K562 (cell line): ENCODE data around the gene HOTAIR. TPM values are rescaled to one million over a fixed set of nuclear protein-coding genes. Genes with fewer than 3 reads are reported as not detected.
A peak's percentile ranks its signal among the peaks of the same experiment; 100 is the strongest.

ENCODE experiments used
- ATF1 ChIP-seq, 2 experiments: fragments of 450-650 bp in 1 of 2; IDR thresholded peaks; 2 replicates each; pipeline ENCODE4 v1.6.1; 2016; ENCODE audit warnings: missing compliant biosample characterization in 1 of 2, missing genetic modification characterization in 1 of 2
- CAMTA2 ChIP-seq: fragments of 250-450 bp; sonication (Bioruptor Pico); conservative IDR thresholded peaks from 2 replicates; pipeline ENCODE4 v1.5.1; 2022
- ELF4 ChIP-seq: fragments of 450-650 bp; formaldehyde crosslinking; IDR thresholded peaks from 2 replicates; pipeline ENCODE4 v1.4.0; 2022; ENCODE audit warnings: missing genetic modification characterization
- EP300 ChIP-seq: IDR thresholded peaks from 2 replicates; pipeline ENCODE4 v1.6.1; 2012; ENCODE audit warnings: low read length, improper control_type of control experiment
- ETV1 ChIP-seq: fragments of 450-650 bp; conservative IDR thresholded peaks from 2 replicates; pipeline ENCODE4 v1.6.1; 2016; ENCODE audit warnings: missing genetic modification characterization, control low read depth, low read depth, missing compliant biosample characterization
- EZH2 ChIP-seq: IDR thresholded peaks from 2 replicates; pipeline ENCODE4 v1.6.1; 2012; ENCODE audit warnings: low read depth, mild to moderate bottlenecking, inconsistent platforms, low read length, borderline replicate concordance
- FOXA3 ChIP-seq, 2 experiments: fragments of 450-650 bp in 1 of 2; sonication (generic) in 1 of 2; formaldehyde crosslinking; IDR thresholded peaks in 1 of 2; conservative IDR thresholded peaks in 1 of 2; 2 replicates each; pipeline versions ENCODE4 v1.4.0 to v1.8.0; 2020 to 2022; ENCODE audit warnings: mild to moderate bottlenecking in 2 of 2, missing genetic modification reagents in 1 of 2
- FOXK2 ChIP-seq, 2 experiments: fragments of 450-650 bp; IDR thresholded peaks in 1 of 2; conservative IDR thresholded peaks in 1 of 2; 2 replicates each; pipeline ENCODE4 v1.6.1; 2016; ENCODE audit warnings: low read depth in 2 of 2, mild to moderate bottlenecking in 1 of 2
- HEY1 ChIP-seq: fragments of 250-450 bp; sonication (Bioruptor Pico); IDR thresholded peaks from 2 replicates; pipeline ENCODE4 v1.5.0; 2020; ENCODE audit warnings: mild to moderate bottlenecking, moderate library complexity, borderline replicate concordance
- HMG20A ChIP-seq: fragments of 450-650 bp; formaldehyde crosslinking; conservative IDR thresholded peaks from 2 replicates; pipeline ENCODE4 v1.4.0; 2020; ENCODE audit warnings: mild to moderate bottlenecking, mixed read lengths
- HNRNPLL ChIP-seq: fragments of 200-400 bp; formaldehyde crosslinking; IDR thresholded peaks from 2 replicates; pipeline ENCODE4 v1.6.1; 2017; ENCODE audit warnings: low read length, low read depth, mild to moderate bottlenecking; ENCODE audit not compliant: poor library complexity, severe bottlenecking
- MTA1 ChIP-seq: fragments of 450-650 bp; IDR thresholded peaks from 2 replicates; pipeline ENCODE4 v1.6.1; 2017; ENCODE audit warnings: borderline replicate concordance
- OTX1 ChIP-seq: fragments of 450-650 bp; formaldehyde crosslinking; IDR thresholded peaks from 2 replicates; pipeline ENCODE4 v1.4.0; 2022; ENCODE audit warnings: mild to moderate bottlenecking
- PHTF2 ChIP-seq: fragments of 250-450 bp; sonication (Bioruptor Pico); IDR thresholded peaks from 2 replicates; pipeline ENCODE4 v1.5.0; 2021; ENCODE audit warnings: mild to moderate bottlenecking
- POU5F1 ChIP-seq: fragments of 150-350 bp; IDR thresholded peaks from 2 replicates; pipeline ENCODE4 v1.6.1; 2014; ENCODE audit warnings: borderline replicate concordance, low read length, low read depth, mild to moderate bottlenecking; ENCODE audit not compliant: partially characterized antibody
- PRMT5 ChIP-seq: sonication (generic); formaldehyde crosslinking; IDR thresholded peaks from 2 replicates; pipeline ENCODE4 v1.5.0; 2020; ENCODE audit warnings: missing genetic modification reagents
- SRSF9 ChIP-seq: fragments of 200-400 bp; formaldehyde crosslinking; IDR thresholded peaks from 2 replicates; pipeline ENCODE4 v1.6.1; 2017; ENCODE audit warnings: low read depth, low read length, borderline replicate concordance
- TBL1XR1 ChIP-seq, 2 experiments: IDR thresholded peaks; 2 replicates each; pipeline ENCODE4 v1.6.1; 2012; ENCODE audit warnings: improper control_type of control experiment in 2 of 2, low read length in 2 of 2, mild to moderate bottlenecking in 1 of 2
- polyA plus RNA-seq, 8 experiments: library from polyadenylated mRNA; depleted of rRNA in 4 of 8; stranded (reverse) in 5 of 8; unstranded in 3 of 8; fragments of >200 nt; fragmentation: Nextera tagmentation in 2 of 8; fragmentation: Illumina TruSeq in 1 of 8; extraction: Ambion mirVana in 2 of 8; extraction: Trizol in 1 of 8; gene quantifications; 2 replicates each; pipeline versions ENCODE4 v1.2.1 to v1.2.3, GENCODE V29; 2011 to 2014; ENCODE audit warnings: inconsistent platforms in 1 of 8, missing spikeins in 1 of 8
- total RNA-seq, 7 experiments: library from RNA; depleted of rRNA in 6 of 7; stranded (reverse); fragments of >200 nt in 6 of 7; fragmentation: Illumina TruSeq in 2 of 7; extraction: Trizol in 2 of 7; gene quantifications; 2 replicates each; pipeline versions ENCODE4 v1.2.1 to v1.2.3, GENCODE V29; 2011 to 2021; ENCODE audit warnings: low replicate concordance in 1 of 7
- TF ChIP-seq, protein P1 (sequence below): fragments of 250-450 bp; sonication (Bioruptor Pico); IDR thresholded peaks from 2 replicates; pipeline ENCODE4 v1.4.0; 2020
- TF ChIP-seq, protein P2 (sequence below): fragments of 250-450 bp; sonication (Bioruptor Pico); IDR thresholded peaks from 2 replicates; pipeline ENCODE4 v1.8.0; 2022; ENCODE audit warnings: inconsistent platforms
- TF ChIP-seq, protein P3 (sequence below): fragments of 250-450 bp; sonication (Bioruptor Pico); IDR thresholded peaks from 2 replicates; pipeline ENCODE4 v1.5.0; 2021
- TF ChIP-seq, protein P4 (sequence below): fragments of 200-800 bp; sonication (Bioruptor generic); IDR thresholded peaks from 2 replicates; pipeline ENCODE4 v1.6.1; 2017; ENCODE audit warnings: missing genetic modification characterization, missing compliant biosample characterization
- TF ChIP-seq, protein P5 (sequence below): fragments of 450-650 bp; IDR thresholded peaks from 2 replicates; pipeline ENCODE4 v1.6.1; 2016

Gene HOTAIR
- total and polyA plus RNA-seq, 9 of the 15 experiments (the other 6 are each of a cell fraction or from before 2014, with no cell fraction given), result 0.04 TPM; not detected in 8

DNA sequence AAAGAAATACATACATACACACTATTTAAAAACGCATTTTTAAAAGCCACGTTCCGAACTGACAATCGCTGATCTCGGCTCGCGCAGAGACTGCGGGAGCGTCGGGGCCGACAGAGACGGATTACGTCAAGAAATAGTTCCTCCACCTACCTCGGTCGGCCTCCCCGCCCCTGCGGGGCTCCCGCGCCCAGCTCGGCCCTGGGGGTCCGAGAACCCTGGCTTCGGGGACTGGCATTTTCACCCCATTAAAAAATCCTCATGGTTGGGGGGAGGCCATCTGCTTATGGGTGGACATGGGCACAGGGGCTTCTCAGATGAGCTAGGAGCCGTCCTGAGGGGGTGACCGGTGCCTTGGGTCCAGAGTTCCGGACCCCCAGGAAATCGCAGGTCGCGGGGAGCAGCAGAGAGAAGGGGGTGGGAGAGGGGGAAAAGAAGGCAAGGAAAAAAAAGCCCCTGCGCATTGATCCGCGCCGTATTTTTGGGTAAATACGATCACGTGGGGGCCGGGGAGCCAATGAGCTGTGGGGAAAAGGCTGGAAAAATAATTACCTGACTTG is 24.9 kb upstream of the HOTAIR start (continued):
- TF ChIP-seq ETV1 (tag) (no peak), HEY1 (CRISPR knock-in tag) (no peak), HMG20A (no peak), CAMTA2 (CRISPR knock-in tag) (no peak), PHTF2 (CRISPR knock-in tag) (no peak), EZH2 (no peak), PRMT5 (CRISPR knock-in tag) (no peak), SRSF9 (no peak), FOXA3 (CRISPR knock-in tag; conservative IDR thresholded peaks at IDR 0.05 in 1 of 2, IDR thresholded peaks at IDR 0.05 in 1 of 2) (peak; percentile 11 to 45; a peak in 1 of 4 replicates), EP300 (no peak), OTX1 (CRISPR knock-in tag) (no peak), HNRNPLL (no peak), MTA1 (peak; percentile 29; the same call in 1 of the 2 replicates), FOXK2 (conservative IDR thresholded peaks at IDR 0.05 in 1 of 2, IDR thresholded peaks at IDR 0.05 in 1 of 2; ENCODE audit: low read depth in 2 of 2) (peak; percentile 69 to 86; a peak in 3 of 4 replicates), TBL1XR1 (IDR thresholded peaks at IDR 0.05; ENCODE audit: low read length in 2 of 2) (no peak), ATF1 (CRISPR knock-in tag; IDR thresholded peaks at IDR 0.05) (no peak), ATF1 (tag; IDR thresholded peaks at IDR 0.05) (peak; percentile 92), POU5F1 (no peak), ELF4 (CRISPR knock-in tag) (no peak)
- TF ChIP-seq, protein P1, sequence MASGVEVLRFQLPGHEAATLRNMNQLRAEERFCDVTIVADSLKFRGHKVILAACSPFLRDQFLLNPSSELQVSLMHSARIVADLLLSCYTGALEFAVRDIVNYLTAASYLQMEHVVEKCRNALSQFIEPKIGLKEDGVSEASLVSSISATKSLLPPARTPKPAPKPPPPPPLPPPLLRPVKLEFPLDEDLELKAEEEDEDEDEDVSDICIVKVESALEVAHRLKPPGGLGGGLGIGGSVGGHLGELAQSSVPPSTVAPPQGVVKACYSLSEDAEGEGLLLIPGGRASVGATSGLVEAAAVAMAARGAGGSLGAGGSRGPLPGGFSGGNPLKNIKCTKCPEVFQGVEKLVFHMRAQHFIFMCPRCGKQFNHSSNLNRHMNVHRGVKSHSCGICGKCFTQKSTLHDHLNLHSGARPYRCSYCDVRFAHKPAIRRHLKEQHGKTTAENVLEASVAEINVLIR (CRISPR knock-in tag), result no peak
- TF ChIP-seq, protein P2, sequence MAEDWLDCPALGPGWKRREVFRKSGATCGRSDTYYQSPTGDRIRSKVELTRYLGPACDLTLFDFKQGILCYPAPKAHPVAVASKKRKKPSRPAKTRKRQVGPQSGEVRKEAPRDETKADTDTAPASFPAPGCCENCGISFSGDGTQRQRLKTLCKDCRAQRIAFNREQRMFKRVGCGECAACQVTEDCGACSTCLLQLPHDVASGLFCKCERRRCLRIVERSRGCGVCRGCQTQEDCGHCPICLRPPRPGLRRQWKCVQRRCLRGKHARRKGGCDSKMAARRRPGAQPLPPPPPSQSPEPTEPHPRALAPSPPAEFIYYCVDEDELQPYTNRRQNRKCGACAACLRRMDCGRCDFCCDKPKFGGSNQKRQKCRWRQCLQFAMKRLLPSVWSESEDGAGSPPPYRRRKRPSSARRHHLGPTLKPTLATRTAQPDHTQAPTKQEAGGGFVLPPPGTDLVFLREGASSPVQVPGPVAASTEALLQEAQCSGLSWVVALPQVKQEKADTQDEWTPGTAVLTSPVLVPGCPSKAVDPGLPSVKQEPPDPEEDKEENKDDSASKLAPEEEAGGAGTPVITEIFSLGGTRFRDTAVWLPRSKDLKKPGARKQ (CRISPR knock-in tag), result no peak
- TF ChIP-seq, protein P3, sequence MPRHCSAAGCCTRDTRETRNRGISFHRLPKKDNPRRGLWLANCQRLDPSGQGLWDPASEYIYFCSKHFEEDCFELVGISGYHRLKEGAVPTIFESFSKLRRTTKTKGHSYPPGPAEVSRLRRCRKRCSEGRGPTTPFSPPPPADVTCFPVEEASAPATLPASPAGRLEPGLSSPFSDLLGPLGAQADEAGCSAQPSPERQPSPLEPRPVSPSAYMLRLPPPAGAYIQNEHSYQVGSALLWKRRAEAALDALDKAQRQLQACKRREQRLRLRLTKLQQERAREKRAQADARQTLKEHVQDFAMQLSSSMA (CRISPR knock-in tag), result no peak
- TF ChIP-seq, protein P4, sequence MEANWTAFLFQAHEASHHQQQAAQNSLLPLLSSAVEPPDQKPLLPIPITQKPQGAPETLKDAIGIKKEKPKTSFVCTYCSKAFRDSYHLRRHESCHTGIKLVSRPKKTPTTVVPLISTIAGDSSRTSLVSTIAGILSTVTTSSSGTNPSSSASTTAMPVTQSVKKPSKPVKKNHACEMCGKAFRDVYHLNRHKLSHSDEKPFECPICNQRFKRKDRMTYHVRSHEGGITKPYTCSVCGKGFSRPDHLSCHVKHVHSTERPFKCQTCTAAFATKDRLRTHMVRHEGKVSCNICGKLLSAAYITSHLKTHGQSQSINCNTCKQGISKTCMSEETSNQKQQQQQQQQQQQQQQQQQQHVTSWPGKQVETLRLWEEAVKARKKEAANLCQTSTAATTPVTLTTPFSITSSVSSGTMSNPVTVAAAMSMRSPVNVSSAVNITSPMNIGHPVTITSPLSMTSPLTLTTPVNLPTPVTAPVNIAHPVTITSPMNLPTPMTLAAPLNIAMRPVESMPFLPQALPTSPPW, result peak; percentile 62
- TF ChIP-seq, protein P5, sequence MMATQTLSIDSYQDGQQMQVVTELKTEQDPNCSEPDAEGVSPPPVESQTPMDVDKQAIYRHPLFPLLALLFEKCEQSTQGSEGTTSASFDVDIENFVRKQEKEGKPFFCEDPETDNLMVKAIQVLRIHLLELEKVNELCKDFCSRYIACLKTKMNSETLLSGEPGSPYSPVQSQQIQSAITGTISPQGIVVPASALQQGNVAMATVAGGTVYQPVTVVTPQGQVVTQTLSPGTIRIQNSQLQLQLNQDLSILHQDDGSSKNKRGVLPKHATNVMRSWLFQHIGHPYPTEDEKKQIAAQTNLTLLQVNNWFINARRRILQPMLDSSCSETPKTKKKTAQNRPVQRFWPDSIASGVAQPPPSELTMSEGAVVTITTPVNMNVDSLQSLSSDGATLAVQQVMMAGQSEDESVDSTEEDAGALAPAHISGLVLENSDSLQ, result peak; percentile 91
